GM19372 (cell line): ENCODE data around the gene ABCA2.

Source experiments
- ATAC-seq: cut with Tn5 transposase; IDR thresholded peaks from one replicate; pipeline ENCODE4 v1.9.1; 2021; ENCODE audit warnings: mild to moderate bottlenecking, low read depth, moderate library complexity; ENCODE audit not compliant: unreplicated experiment

The ABCA2 gene

DNA sequence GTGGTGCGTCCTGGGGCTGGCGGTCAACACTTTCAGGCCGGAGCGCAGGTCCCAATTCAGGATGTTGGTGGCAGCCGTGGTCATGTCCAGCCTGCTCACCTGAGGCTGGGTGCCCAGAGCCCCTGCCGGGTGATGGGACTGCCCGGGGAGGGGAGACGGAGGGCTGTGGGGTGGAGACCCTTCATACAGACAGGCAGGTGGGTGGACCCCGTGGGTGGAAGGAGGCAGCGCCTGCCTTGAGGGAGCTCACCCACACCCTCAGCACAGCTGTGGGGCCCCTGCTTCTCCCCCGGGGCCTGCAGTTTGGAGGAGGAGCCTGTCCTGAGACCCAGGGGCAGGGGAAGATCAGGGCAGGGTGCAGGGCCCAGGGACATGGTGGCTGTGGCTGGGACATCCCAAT lies 57.7 kb downstream of the ABCA2 start:
- no peak for ATAC-seq

DNA sequence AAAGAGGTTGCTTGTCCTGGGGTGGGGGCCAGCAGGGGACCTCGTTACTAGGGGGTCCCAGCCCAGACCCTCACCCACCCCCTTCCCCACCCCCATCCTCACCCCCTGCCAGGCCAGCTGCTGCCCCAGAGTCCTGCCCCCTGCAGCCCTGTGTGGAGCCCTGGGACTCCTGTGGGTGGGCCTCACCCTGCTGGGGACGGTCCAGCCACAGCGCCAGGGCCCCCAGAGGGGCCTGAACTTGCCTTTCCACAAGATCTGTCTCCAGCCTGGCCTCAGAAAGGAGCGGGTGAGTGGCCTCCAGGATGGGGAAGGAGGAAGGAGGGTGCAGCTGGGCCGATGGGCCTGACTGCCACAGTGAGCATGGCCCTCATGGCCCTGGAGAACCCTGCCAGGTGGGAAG lies 58.3 kb downstream of the ABCA2 start:
- ATAC-seq, result no peak

DNA sequence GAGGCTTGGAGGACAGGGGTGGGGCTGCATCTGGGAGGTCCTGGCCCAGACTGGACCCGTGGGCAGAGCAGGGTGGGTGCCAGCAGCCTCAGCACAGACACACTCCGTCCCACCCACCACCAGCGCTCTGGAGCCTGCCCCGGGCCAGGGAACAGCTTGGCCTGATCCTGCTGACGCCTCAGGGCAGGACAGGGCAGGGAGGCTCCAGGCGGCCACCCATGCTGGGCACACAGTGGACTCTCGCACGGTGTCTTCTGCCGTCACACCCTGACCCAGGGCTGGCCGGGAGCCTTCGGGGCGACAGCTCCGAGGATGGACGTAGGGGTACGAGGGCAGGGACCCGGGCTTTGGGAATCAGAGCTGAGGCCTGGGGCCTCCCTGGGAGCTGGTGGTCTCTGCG lies 58.9 kb downstream of the ABCA2 start:
- no peak for ATAC-seq

- no peak for ATAC-seq
Measured at GRCh38 chr9:136968333-136969127, 59.5 kb downstream of the ABCA2 start.

GRCh38 chr9:136965771-136966484 lies 62.1 kb downstream of the ABCA2 start:
- ATAC-seq, result no peak

- ATAC-seq, result no peak
Measured at GRCh38 chr9:136964833-136965422, 63.1 kb downstream of the ABCA2 start.

DNA sequence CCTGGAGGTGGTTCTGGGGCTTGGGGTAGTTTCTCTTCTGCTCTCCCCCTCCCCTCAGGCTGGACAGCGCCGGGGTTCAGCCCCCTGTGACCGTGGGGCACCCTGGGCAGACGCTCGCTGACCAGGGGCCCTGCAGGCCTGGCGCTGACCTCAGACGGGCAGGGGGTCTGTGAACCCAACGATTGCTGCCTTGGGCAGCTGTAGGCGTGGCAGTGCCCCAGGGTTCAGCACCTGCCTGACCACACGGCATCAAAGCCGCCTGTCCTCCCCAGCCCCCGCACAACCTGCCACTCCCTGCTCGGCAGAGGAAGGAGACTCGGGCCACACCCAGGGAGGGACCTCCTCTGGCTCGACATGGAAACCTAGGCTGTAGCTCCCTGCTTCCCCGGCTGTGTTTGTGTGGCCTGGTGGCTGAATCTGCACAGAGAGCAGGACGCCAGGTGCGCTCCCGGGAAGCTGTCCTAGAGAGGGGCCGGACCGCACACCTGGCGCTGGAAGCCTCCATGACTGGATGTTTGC lies 63.8 kb downstream of the ABCA2 start:
- ATAC-seq, result no peak

GRCh38 chr9:136963751-136964150 lies 64.3 kb downstream of the ABCA2 start:
- no peak for ATAC-seq

DNA sequence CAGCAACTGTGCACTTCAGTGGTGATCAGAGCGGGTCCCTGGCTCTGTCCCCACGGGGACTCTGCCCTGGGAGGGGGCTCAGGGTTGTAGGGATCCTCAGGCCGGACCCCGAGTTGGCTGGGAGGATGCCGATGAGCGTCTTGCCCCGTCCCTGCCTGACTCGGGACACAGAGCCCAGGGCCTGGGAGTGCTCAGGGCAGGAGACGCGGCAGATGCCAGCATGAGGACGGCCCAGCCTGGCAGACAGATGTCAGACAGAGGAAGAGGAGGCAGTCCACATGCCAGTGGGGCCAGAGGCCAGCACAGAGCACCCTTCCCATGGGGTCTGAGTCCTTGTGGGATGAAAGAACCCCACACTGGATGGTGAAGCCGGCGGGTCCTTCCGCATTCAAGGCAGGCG lies 64.7 kb downstream of the ABCA2 start:
- no peak for ATAC-seq

DNA sequence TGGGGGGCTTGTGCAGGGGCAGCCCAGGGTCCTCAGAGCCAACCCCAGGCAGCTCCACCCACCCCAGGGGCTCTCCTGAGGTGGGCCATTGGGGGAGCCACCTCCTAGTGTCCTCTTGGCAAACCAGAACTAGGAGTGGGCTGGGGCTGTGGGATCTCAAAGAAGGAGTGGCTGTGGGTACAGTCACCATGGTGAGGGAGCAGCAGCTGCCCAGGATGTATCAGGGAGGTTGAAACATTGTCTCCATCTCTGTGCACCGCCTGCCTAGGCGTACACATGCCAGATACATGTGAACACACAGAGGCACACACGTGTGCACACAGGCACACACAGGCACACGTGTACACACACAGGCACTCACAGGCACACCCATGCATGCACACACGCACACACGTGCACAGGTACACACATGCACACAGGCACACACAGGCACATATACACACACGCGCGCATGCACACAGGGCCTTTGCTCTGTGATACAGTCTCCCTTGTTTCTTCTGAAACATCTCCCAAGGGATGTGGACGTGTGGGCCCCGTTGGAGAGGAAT lies 65.3 kb downstream of the ABCA2 start:
- ATAC-seq, result no peak

DNA sequence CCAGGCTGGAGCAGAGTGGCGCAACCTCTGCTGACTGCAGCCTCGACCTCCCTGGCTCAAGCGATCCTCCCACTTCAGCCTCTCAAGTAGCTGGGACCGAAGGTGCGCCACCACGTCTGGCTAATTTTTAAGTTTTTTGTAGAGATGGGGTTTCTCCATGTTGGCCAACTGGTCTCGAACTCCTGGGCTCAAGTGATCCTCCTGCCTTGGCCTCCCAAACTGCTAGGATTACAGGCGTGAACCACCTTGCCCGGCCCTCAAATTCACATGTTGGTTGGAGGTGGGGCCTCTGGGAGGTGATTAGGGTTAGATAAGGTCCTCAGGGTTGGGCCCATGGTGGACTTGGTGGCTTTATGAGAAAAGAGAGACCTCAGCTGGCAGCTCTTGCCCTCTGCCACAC lies 65.9 kb downstream of the ABCA2 start:
- ATAC-seq, result no peak

DNA sequence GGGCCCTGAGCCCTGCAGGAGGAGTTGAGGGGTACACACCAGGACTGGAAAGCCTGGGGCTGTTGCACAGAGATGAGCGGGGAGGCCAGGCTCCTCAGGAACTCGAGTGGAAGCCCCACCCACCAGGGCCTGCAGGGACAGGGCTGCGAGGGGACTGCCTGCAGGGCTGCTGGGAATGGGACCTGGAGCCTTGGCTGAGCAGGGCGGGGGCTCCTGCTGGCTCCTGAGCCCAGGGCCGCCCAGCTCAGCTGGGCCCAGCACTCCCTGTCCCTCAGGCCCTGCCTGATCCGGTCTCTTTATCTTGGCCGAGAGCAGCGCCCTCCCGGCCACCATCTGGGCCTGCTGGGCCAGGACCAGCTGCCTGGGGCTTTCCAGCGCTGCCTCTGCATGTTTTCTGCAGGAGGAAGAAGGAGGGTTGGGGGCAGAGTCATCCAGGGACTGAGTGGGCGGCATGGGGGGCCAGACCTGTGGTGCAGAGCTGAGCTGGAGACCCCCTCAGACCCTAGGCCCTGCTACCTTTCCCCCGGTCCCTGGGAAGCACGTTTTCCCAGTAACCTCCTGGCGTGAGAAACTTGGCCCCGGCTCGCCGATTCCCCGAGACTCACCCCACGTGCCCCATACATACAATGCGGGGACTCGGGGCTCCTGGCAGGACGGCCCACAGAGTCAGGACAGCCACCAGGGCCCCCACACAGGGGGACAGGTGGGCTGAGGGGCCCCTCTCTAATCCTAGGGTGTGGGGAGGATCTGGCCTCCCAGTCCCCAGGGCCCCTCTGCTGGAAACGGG lies 66.6 kb downstream of the ABCA2 start:
- ATAC-seq, result no peak

DNA sequence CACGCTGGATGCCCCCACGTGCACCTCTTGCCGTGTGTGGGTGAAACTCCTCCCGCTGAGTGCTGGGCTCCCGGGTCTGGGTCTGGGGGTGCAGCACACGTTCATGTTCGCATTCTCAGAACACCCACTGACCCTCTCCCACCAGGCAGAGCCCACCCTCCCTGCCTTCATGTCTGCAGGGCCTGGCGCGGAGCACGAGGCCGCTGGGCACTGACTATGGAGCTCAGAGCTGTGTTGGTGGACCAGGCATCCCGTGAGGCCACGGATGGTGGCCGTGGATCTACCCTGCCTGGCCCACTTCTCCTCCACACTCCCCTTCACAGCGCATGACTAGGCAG lies 67.1 kb downstream of the ABCA2 start:
- no peak for ATAC-seq

GRCh38 chr9:136960212-136960937 lies 67.7 kb downstream of the ABCA2 start:
- ATAC-seq, result no peak

DNA sequence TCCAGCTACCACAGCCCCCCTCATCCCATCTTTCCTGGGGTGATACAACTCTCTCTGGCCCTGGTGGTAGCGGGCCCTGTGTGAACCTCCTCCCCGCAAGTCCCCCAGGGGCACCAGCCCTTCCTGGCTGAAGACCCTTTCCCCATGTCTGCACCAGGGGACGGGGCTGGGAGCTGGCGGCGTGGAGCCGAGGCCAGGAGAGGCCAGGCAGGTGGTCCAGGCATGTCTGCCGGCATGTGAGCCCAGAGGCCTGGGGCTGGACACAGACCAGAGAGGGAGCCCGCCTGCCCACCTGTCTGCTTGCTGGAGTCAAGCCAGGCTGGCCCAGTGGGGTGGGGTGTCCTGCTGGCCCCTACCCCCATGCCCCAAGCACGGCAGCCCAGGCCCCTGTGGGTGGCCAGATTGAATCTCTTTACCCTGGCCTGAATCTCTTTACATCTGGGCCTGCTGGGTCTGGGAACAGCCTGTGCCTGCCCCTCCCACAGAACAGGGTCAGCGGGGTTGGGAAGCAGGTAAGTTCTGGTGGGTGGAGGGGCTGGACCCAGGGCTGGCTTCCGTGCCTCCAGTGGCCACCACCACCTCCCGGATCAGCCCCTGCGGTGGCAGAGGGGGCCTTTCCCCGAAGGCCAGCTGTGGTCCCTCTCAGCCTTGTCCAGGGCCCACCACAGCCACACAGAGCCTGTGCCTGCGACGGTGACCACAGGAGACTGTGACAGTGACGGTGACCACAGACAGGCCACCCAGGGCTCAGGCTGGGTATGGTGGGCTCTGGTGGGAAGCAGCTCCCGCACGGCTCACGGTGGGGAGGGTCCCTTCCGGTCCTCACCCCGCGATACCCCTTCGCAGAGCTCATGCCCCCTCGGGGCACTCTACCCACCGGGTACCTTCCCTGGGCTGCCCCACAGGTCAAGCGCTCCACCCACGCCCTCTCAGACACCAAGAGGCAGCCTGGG lies 68.9 kb downstream of the ABCA2 start:
- ATAC-seq, result no peak

DNA sequence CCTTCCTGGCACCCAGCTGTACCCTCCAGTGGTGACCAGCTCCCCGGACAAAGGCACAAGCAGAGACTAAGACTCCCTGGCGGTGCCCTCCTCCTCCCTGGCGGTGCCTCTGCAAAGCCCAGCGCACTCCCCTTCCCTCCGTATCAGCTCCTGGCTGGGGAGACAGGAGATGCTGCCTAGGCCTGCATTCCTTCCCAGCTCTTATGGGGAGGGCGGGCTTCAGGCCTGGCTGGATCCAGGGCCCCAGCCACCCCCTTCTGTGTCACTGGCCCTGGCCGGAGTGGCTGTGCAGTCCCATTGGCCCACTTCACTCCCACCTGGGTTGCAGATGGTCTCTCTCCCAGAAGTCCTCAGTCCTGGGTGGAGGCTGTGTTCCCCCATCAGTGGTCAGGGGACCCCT lies 69.6 kb downstream of the ABCA2 start:
- ATAC-seq, result no peak

DNA sequence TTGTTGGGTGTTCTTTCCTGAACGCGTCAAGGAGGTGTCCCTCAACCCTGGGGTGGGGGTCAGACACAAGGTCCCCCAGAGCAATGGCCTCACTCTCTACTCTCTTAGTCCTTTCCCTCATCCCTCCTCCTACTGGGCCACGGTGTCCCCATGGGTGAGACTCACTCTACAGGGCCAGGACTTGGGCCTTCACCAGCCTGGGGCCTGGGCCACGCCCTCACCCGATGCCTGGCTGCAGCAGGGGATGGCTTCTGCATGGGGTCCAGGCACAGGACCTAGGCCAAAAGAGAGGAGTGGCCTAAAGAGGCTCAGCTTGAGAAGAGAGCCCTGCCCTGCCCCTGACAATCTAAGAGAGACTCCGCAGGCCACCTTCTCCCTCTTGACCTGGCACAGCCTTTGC lies 70.1 kb downstream of the ABCA2 start:
- no peak for ATAC-seq

DNA sequence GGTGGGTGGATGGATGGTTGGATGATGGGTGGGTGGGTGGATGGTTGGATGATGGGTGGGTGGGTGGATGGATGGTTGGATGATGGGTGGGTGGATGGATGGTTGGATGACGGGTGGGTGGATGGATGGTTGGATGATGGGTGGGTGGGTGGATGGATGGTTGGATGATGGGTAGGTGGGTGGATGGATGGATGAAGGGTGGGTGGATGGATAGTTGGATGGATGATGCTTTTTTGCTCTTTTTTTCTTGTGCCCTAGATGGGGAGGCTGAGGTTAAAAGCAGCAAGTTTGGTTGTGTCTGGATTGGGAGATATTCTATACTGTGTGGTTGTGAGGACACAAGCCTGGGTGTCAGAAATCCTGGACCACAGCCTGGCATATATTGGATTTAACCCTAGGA lies 70.6 kb downstream of the ABCA2 start:
- no peak for ATAC-seq
